Keratinocyte (primary cell): ENCODE data around the gene TMEM69. TPM values are rescaled to one million over a fixed set of nuclear protein-coding genes. Genes with fewer than 3 reads are reported as not detected.

ENCODE experiments used
- DNase-seq: peaks from one replicate; pipeline ENCODE4 v3.0.0-alpha.2; 2011; ENCODE audit warnings: low read depth, missing footprints, low spot score
- FAIRE-seq: peaks from 2 replicates; lab custom pipeline; 2011; peaks lifted over from hg19 to GRCh38; lab: Jason Lieb, UNC
- H2AFZ ChIP-seq: 2 replicates; pipeline ENCODE4 v1.6.0; 2012; ENCODE audit warnings: low read length, control low read depth, inconsistent platforms; ENCODE audit not compliant: control insufficient read depth
- H3K27ac ChIP-seq: 2 replicates; pipeline ENCODE4 v1.5.1; 2011; ENCODE audit warnings: low read length; ENCODE audit not compliant: control insufficient read depth, insufficient read depth
- H3K27me3 ChIP-seq: 3 replicates; pipeline ENCODE4 v1.6.0; 2011; ENCODE audit warnings: low read length; ENCODE audit not compliant: control insufficient read depth, insufficient read depth; ENCODE audit errors: extremely low read depth
- H3K36me3 ChIP-seq, 2 experiments: 2 replicates in 1 of 2; 3 replicates in 1 of 2; pipeline ENCODE4 v1.5.1; 2011; ENCODE audit warnings: low read length in 2 of 2, mild to moderate bottlenecking in 1 of 2; ENCODE audit not compliant: control insufficient read depth in 2 of 2, insufficient read depth in 2 of 2; ENCODE audit errors: extremely low read depth in 1 of 2
- H3K4me1 ChIP-seq: 3 replicates; pipeline ENCODE4 v1.5.1; 2011; ENCODE audit warnings: low read length; ENCODE audit not compliant: control insufficient read depth, insufficient read depth; ENCODE audit errors: extremely low read depth
- H3K4me2 ChIP-seq: 3 replicates; pipeline ENCODE4 v1.6.0; 2011; ENCODE audit warnings: low read depth, low read length; ENCODE audit not compliant: control insufficient read depth, insufficient read depth; ENCODE audit errors: extremely low read depth
- H3K4me3 ChIP-seq, 3 experiments: fragments of 200-600 bp in 1 of 3; sonication (generic) in 1 of 3; 2 replicates in 2 of 3; 3 replicates in 1 of 3; pipeline ENCODE4 v1.5.1; 2011 to 2016; ENCODE audit warnings: low read length in 3 of 3, mild to moderate bottlenecking in 3 of 3, control low read depth in 2 of 3, inconsistent platforms in 1 of 3, low read depth in 1 of 3, mixed read lengths in 1 of 3, mixed run types in 1 of 3, moderate library complexity in 1 of 3; ENCODE audit not compliant: control insufficient read depth in 2 of 3, insufficient read depth in 2 of 3; ENCODE audit errors: extremely low read depth in 1 of 3
- H3K79me2 ChIP-seq: 2 replicates; pipeline ENCODE4 v1.6.0; 2012; ENCODE audit warnings: low read length; ENCODE audit not compliant: control insufficient read depth, insufficient read depth
- H3K9ac ChIP-seq: 3 replicates; pipeline ENCODE4 v1.6.0; 2011; ENCODE audit warnings: low read length; ENCODE audit not compliant: control insufficient read depth, insufficient read depth; ENCODE audit errors: extremely low read depth
- H3K9me1 ChIP-seq: 3 replicates; pipeline ENCODE4 v1.6.0; 2011; ENCODE audit warnings: low read length; ENCODE audit not compliant: control insufficient read depth, insufficient read depth; ENCODE audit errors: extremely low read depth
- H3K9me3 ChIP-seq: 2 replicates; pipeline ENCODE4 v1.5.1; 2012; ENCODE audit warnings: low read depth, low read length; ENCODE audit not compliant: control insufficient read depth
- H4K20me1 ChIP-seq: 3 replicates; pipeline ENCODE4 v1.6.0; 2011; ENCODE audit warnings: low read length; ENCODE audit not compliant: control insufficient read depth, insufficient read depth; ENCODE audit errors: extremely low read depth
- CTCF ChIP-seq, 3 experiments: IDR thresholded peaks in 1 of 3; conservative IDR thresholded peaks in 1 of 3; optimal IDR thresholded peaks in 1 of 3; 2 replicates in 2 of 3; 3 replicates in 1 of 3; pipeline versions ENCODE3 to v1.5.1; 2011; ENCODE audit warnings: low read length in 3 of 3, mild to moderate bottlenecking in 3 of 3, moderate library complexity in 2 of 3, control low read depth in 1 of 3, inconsistent platforms in 1 of 3; ENCODE audit not compliant: insufficient read depth in 2 of 3; ENCODE audit errors: extremely low read depth in 1 of 3
- EZH2 ChIP-seq: IDR thresholded peaks from one replicate; pipeline ENCODE4 v1.6.1; 2012; ENCODE audit warnings: inconsistent platforms, mild to moderate bottlenecking, low read length, moderate library complexity
- dilution Hi-C: fragments of 300-500 bp; cut with MboI; formaldehyde crosslinking; loops from one replicate; pipeline ENCODE4 v1.7.0; 2020; ENCODE audit warnings: low sequenced_read_pairs; ENCODE audit not compliant: extremely low pct_ligation_motif_present
- polyA plus RNA-seq, 5 experiments: library from polyadenylated mRNA; depleted of rRNA in 3 of 5; stranded (reverse) in 3 of 5; stranded (forward) in 1 of 5; unstranded in 1 of 5; fragments of >200 nt; gene quantifications; 1 replicate in 1 of 5; 2 replicates in 3 of 5; 3 replicates in 1 of 5; pipeline versions ENCODE4 v1.2.1 to v1.2.3, GENCODE V29; 2011 to 2012; ENCODE audit warnings: missing spikeins in 2 of 5, low read depth in 1 of 5, low replicate concordance in 1 of 5

The TMEM69 gene
- polyA plus RNA-seq, 1 donor (not counting 4 experiments of a cell fraction or from before 2014, with no cell fraction given), result 110 TPM

- Histone ChIP-seq H3K79me2 (peaks cover 97% of the 10 kb centered on the region), H3K4me1 (peaks cover 31% of the 10 kb centered on the region), H4K20me1 (peaks cover 22% of the 10 kb centered on the region), H3K27ac (no peak overlapping the region), H3K4me3 (no peak overlapping the region), H3K36me3 (peaks cover 0 to 4% of the 10 kb centered on the region in 2 experiments), H3K9ac (no peak overlapping the region), H3K27me3 (no peaks in the 10 kb centered on the region), H2AFZ (no peak overlapping the region), H3K9me3 (no peaks in the 10 kb centered on the region), H3K9me1 (peaks cover 2% of the 10 kb centered on the region), H3K4me2 (no peak overlapping the region)
- no peak for TF ChIP-seq CTCF (optimal IDR thresholded peaks at IDR 0.05 in 1 of 3, IDR thresholded peaks at IDR 0.05 in 1 of 3, conservative IDR thresholded peaks at IDR 0.05 in 1 of 3; ENCODE audit: extremely low read depth in 1 of 3, insufficient read depth in 2 of 3, low read length in 3 of 3)
- no peak for TF ChIP-seq EZH2
- dilution Hi-C loops, result loop anchor here (25.0 kb wide), 1 partner anchor 185 kb away; no protein-coding TSS in a partner anchor
- DNase-seq, result no peak
- no peak for FAIRE-seq
These were observed 10.2 kb upstream of the TMEM69 start for GRCh38 chr1:45677751-45678245.

GRCh38 chr1:45678489-45678888 is 9.5 kb upstream of the TMEM69 start:
- TF ChIP-seq EZH2, result no peak
- no peak for TF ChIP-seq CTCF (optimal IDR thresholded peaks at IDR 0.05 in 1 of 3, IDR thresholded peaks at IDR 0.05 in 1 of 3, conservative IDR thresholded peaks at IDR 0.05 in 1 of 3; ENCODE audit: extremely low read depth in 1 of 3, insufficient read depth in 2 of 3, low read length in 3 of 3)
- dilution Hi-C loops, result loop anchor here (25.0 kb wide), 1 partner anchor 184 kb away; no protein-coding TSS in a partner anchor
- no peak for FAIRE-seq
- H3K27me3 ChIP-seq, result no peaks in the 10 kb centered on the region
- H3K4me1 ChIP-seq, result peaks cover 32% of the 10 kb centered on the region
- peaks cover 97% of the 10 kb centered on the region for H3K79me2 ChIP-seq
- no peaks in the 10 kb centered on the region for H3K9me3 ChIP-seq
- no peak overlapping the region for H3K27ac ChIP-seq
- DNase-seq, result no peak
- H4K20me1 ChIP-seq, result peaks cover 18% of the 10 kb centered on the region
- no peak overlapping the region for H3K4me2 ChIP-seq
- H3K36me3 ChIP-seq, result peaks cover 0 to 4% of the 10 kb centered on the region in 2 experiments
- no peak overlapping the region for H3K9ac ChIP-seq
- peaks cover 2% of the 10 kb centered on the region for H3K9me1 ChIP-seq
- H3K4me3 ChIP-seq, result no peak overlapping the region
- H2AFZ ChIP-seq, result no peak overlapping the region
